Fibroblast of skin of abdomen (primary cell): ENCODE results near the gene VSX1.

Experiments used
- DNase-seq: peaks from one replicate; pipeline ENCODE4 v3.0.0-alpha.2; 2013

Gene VSX1

DNA sequence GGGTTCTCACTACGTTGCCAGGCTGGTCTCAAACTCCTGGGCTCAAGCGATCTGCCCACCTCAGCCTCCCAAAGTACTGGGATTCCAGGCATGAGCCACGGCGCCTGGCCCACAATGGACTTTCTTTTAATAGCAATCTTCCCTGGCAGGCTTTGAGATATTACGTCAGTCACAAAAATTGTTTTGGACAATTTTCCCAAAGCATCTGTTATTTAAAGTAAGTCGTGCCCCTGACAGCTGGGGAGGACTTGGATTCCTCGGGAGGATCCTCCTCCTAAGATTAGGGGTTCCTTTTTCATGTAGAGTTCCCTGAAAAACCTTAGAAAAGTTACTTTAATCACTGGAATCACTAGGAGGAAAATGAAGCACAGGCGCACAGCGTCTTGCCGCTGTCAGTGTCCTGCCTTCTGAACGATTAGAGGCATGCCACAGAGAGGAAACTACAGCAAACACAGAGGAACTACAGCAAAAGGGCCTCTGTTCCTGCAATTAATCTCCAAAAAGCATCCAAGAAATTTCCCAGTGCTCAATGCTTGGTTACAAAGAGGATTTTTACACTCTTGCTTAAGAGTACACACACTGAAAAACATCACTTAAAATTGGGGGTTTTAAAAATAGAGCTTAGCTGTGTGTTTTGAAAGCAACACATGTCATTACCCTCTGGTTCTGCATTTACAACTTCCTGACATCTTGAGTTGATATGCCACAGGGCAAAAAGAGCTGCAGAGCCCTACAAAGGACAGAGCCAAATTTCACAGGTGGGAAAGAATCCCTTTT, 28.5 kb downstream of the VSX1 start:
- DNase-seq = peak; percentile 57

DNA sequence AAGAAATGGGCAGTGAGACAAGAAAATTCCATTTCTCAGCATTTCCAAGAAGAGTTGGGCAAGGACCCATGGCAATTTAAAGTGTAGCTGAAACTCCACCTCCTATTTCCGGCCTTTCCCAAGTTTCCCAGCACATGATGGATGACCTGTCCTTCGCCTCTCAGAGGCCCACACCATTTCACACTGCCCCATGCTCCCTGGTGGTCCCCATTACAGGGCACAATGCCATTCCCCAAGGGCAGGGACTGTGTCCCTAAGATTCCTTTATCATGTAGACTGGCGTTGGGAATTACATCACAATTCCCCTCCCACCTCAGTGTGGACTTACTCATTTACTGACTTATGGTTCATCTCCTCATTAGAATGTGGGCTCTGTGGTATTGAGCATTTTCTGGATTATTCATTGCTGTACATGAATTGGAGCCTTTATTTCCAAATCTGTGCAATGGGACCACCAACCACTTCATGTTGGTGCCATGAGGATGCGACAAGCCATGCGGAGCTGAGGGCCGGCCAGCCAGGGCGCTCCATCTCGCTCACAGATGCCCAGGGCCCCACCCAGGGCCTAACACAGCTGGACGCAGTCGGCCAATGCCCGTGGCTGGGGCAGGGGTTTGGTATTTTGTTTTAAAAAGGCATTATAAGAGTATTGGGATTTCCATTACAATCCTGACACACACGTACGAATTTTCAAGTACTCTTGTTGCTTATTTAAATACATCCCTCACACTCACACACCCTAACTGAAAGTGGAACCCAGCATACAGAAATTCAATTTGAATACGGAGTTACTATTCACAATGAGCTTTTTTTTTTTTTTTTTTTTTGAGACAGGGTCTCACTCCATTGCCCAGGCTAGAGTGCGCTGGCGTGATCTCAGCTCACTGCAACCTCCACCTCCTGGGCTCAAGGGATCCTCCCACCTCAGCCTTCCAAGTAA, 29.4 kb downstream of the VSX1 start:
- no peak for DNase-seq

DNA sequence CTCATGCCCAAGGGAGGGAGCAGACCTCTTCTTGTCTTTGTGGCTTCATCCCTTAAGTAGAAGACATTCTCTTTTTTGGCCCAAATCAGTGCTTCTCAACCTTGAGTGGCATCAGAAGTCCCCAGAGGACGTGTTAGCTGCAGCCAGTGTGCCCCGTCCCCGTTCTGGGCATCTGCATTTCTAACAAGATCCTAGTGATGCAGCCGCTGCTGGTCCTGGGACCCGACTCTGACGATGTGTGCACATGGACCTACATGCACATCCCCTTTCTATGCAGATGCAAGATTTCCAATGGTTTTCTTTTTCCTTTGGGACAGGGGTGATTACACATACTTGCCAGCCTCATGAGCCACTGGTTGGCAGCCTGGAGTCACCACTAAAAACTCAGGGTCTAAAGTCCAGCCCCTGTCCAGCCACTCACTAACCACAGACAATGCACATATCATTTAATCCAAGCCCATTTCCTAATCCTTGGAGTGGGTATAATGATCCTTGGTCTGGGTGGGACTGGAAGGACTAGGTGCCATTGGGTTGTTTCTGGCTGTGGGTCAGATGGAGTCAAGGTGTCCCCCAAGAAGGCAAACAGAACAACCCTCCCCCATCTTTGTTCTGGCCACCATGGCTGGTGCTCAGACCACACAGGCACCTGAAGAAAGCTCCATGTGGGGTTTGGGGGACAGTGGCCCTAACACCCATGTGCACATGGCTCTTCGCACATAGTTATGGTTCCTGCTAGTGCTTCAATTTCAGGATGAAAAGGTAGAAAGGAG, 30.4 kb downstream of the VSX1 start:
- no peak for DNase-seq

DNA sequence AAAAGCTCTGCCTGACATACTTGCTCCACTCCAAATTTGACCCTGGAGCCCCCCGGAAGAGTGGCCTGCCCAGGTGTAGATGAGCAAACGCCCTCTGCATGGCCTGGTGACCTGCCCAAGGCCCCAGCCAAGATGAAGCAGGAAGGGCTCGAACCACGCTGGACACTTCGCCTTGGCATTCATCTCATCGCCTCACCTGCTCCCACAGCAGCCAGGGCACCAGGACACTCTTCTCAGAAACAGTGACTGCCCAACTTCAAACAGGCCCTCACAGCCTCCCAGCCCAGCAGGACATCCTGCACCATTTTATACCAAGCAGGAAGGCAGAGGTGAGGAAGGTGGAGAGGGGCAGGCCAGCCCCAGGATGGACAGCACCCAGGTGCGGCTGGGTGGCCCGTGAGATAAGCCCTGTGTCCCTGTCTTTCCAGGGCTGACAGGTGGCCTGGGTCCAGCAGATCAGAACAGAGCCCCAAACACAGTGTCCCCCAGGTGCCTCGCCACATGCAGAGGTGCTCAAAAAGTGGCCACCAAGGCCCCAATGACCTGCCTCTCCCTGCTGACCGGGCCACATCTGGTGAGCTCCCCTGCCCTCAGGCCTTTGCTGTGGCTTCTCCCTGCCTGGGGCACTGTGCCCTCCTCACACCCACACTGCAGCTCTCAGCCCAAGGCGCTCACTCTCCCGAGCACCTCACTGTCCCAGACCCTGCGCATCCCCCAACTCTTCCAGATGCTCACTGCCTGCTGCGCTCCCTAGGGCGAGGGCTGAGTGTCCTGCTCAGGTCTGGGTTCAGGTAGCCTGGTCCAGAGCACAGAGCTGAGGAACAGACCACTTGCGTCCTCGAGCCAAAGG, 31.2 kb downstream of the VSX1 start:
- no peak for DNase-seq

DNA sequence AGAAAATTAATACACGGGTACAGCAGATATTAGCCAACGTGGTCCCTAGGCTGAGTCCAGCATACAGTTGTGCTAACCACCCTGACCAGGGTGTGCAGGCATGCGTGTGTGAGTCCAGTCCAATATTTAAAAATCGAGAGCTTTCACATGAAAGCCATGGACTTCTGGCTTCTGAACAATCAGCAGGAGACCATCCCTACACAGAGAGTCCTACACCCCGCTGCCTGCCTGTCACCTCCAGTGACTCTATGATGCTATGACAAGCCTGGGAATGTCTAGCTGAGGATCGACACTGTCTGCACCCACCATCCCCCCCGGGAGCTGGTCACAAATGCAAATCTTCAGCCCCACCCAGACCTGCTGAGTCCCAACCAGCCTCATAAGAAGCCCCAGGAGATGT, 31.9 kb downstream of the VSX1 start:
- DNase-seq = no peak

DNA sequence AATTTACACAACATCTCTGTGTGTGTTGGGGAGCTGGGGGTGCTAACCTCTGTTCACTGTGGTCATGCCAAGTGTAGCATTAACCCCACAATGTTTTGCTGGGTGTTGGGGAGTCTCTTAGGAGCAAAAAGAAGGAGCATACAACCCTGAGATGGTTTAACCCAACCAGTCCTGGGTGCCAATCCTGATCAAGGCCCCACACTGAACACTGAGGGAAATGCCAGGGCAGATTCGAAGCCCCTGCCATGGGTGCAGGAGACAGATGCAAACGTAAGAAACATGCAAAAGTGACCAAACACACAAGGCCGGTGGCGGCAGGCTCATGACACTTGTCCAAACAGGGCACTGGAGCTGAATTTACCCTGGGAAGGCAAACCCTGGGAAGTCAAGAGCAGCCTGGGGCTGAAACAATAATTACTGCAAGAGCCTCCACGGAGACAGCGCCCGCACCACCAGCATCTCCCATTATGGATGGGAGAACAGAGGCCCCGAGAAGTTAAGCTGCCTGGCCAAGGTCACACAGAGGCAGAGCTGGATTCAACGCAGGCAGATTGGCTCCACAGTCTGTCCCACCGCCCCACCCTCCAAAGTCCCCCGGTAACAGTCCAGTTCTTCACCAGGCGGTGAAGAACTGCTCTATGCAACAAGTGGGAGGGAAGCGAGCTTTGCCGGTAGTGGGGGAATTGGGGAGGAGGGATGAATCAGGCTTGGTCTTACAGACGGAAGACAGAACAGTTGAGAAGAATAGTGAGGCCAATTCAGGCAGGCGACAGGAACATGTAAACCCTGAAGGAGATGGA, 32.5 kb downstream of the VSX1 start:
- DNase-seq = no peak

DNA sequence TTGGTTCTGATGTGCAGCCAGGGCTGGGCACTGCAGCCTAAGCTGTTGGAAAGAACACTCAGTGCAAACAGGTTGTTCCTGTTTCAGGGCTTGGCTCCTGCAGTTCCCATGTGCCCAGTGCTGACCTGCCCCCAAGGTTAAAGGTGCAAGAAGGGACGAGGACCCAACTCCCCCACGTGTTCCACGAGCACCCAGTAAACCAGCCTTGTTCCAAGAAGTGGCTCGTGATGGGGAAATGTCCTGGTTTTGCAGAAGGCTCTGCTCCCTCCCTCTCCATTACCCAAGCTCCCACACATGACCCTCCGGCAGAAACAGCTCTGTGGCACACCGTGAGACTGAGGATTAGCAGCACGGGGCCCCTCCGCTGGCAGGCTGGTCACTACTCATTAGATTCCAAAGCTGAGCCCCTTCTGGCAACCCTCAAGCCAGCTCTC, 33.4 kb downstream of the VSX1 start:
- DNase-seq = no peak

DNA sequence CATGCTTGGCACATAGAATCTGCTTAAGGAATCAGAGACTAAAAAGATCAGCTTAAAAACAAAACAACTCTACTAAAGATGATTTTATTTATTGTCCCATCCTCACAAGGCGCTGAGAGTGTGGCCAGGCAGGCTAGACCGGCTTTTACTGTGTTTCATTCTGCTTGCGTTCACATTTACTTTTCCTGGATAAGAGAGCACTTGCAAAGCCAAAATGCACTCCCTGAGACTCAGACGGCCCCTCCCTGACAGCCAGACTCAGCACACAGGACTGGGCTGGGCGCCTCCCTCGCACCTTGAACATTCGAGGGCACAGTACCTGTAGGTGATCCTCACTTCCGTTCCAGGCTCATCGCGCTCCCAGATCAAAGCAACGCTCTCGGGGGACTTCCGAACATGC, 34.2 kb downstream of the VSX1 start:
- DNase-seq = no peak

DNA sequence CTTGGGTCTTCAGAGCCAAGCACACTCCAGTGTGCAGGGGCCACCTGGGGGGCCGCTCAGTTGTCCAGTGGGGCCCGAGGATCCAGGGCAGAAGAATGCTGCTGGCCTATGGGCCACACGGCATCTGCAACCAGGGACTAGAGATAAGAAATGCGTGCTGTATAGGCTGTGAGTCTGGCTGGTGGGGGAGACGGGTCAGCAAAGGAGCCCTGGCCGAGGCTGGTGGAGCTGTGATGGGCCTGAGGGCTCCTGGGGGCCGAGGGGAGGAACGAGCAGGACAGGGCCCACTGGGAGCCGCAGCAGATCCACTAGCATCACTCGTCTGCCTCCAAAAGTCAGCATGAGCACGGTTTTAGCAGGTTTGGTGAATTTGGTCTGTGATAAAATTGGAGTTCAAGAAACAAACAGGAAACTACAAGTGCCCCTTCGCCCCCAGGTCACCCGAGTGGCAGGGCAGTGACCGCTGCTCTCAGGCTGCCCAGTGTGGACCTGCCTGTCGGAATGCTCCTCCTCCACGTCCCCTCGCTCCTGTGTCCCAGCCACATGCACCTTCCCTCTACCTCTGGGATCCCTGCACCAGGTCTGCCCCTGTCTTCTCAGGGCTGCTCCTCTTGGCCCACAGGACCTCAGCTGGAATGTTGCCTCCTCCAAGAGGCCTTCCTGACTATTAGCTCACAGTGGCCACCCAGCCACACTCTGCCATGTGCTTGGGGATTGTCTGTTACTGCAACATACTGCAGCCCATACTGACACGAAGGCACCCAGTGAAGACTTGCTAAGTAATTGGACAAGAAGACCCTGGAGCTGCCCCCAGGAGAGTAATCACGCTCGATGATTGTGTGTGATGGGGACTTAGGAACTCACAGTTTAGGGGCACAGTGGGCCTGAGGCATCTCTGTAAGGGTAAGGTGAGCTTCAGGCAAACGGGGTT, 34.9 kb downstream of the VSX1 start:
- DNase-seq = no peak

DNA sequence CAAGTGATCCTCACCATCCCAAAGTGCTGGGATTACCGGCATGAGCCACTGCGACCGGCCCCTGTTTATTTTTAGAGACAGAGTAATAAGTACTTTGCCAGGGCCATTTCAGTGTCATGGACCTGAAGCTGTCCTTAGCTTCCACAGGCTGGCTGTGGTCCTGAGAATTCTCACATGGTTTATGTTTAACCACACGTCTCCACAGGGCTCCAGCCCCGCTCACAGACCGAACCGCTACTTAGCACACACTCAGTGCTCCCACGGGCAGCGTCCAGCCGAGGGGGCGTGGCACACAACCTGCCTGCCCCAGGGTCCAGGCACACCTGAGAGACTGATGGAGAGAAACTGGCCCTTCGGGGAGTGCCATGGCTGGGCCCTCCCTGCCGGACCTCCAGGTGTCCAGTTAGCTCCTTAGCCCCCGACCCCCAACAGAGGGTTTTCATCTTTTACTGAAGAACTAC, 35.7 kb downstream of the VSX1 start:
- DNase-seq = no peak

DNA sequence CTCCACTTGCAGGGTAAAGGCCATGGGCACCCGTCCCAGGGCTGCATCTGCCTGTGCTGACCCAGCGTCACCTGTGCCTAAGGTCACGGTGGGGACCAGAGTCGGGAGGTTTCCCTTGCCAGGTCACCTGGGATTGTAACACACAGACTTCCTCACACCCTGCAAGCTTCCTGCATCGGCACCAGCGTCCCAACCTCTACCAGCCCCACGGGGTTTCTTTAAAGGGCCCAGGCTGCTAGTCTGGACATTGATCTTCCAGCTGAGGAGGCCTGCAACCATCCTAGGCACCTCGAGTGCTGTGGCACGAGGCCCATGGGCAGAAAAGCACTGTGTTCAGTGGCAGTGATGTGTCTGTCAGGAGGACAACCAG, 36.6 kb downstream of the VSX1 start:
- no peak for DNase-seq

DNA sequence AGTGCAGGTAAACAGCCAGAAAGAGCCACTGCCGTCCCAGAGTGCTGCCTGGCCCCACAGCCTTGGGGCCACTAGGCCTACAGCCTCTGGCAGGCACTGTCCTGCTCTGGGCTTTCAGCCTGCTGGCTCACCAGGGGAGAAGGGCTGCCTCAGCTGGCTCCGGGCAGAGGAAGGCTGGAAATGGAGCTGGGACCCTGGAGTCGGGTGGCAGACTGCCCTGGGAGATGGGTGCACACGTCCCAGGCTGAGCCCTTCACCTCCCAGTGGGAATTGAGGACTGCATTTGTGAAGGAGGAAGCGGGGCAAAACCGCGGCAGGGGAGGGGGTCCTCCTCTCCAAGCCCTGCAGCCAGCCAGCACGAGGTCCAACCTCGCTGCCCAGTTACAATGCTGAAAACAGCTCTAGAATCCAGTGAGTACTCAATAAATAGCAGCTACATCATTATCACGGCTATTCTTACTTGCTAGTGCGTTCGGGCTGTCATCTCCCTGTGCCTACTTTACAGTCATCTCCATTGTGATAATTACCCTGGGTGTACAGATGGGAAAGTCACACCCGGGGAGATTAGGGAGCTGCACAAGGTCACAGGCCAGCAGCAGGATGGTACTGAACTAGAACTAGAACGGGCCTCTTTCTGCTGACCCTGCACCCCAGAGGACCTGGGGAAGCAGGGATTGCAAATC, 37.1 kb downstream of the VSX1 start:
- no peak for DNase-seq

DNA sequence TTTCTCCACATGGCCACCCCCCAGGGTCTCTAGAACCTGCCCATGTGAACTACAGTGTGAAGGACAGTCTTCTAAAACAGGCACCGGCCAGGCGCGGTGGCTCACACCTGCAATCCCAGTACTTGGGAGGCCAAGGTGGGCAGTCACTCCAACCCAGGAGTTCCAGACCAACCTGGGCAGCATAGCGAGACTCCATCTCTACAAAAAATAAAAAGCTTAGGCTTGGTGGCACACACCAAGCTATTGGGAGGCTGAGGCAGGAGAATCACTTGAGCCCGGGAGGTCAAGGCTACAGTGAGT, 37.7 kb downstream of the VSX1 start:
- no peak for DNase-seq

DNA sequence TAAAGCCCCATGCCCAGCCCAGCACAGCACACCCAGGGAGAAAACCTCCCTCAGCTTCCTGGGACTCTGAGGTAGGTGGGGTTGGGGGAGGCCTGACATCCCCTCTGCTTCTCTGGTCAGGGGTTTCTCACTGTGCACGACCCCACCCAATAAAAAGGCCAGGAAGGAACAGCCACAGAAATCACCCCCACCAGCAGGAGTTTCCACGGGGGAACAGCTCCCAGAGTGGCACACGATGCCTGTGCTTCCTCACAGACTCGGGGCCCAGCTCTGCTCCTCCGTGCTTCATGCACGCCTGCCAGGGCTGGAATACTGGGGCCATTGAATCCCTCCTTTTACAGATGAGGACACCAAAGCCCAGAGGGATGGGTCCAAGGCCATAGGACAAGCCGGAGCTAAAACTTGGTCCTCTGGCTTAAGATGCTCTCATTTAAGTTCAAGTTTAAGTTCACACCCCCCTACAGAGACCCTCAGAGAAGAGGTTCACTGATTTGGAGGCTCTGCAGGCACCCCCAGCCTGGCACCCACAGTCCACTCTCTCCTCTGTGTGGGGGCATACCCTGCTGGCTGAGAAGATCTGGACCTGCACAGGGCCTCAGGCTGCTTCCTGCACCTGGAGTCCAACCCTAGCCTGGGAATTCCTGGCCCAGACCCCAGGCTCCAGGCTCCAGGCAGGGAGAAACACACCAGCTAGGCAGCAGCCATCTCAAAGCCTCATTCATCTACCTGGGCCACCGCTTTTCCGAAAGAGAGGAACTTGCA, 38.3 kb downstream of the VSX1 start:
- no peak for DNase-seq

DNA sequence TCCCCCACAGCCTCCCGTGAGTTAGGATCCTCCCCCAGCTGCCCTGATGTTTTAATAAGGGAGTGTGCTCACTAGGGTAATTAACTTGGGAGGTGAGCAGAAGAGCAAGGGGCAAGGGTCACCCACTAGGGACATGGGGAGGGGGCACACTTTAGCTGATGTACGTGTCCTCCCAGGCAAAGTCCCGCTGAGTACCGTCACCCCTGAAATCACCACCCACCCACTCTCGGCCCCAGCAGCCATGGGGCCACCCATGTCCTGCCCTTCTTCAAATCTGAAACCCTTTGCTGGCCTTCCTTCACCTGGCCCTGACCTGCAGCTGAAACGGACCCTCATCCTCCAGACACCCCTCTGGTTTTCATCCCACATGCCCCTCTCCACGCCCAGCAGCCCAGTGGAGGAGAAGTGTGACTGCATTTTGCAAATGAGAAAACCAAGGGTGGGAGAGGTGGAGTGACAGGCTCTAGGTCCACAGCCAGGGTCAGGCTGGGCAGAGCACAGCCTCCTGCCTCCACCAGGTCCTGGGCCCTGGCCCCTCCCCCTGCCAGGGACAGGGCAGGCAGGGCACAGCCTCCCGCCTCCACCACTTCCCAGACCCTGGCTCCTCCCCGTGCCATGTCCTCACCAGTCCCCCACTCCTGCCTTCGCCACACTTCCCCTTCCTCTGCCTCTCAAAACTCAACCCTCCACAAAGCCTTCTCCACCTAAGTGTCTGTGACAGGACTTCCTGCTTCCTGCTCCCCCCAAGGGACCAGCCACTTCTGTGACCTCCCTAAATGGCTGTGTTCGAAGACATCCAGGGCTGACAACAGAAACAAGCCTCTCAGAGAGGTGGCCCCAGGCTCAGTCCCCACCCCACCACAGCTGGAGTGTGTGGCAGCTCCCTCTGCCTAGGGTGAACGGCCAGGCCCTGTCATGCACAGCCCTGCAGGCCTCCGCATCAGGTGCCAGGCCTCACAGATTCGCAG, 39.1 kb downstream of the VSX1 start:
- DNase-seq = no peak

DNA sequence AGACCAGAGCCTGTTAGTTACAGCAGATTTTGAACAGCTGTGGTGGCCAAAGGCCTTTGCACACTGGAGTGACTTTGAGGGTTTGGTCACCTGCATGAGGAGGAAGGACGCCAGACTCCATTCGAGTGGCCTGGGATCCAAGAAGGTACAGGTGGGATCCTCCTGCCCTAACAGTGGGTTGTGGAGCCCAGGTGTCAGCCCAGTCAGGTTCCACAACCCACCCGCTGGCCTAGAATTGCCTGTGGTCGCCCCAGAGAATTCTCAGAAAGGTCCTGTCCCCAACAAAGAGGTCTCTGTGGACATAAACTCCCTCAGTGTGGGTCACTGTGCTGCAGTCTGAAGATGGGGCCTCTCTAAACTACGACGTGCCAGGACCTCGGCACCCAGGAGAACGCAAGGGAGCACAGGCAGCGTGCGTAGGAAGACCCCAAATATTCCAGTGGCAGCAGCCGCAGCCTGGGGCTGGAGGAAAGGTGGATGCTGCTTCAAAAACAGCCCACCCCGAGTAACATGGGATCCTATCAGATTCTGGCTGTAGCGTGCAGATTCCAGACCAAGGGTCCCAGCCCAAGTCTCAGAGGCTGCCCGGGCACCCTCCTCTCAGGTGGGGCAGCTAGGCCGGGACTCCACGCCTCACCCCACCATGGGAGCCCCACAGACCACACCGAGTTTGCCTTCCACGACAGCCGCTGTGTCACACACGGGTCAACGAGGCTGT, 40.0 kb downstream of the VSX1 start:
- DNase-seq = no peak

DNA sequence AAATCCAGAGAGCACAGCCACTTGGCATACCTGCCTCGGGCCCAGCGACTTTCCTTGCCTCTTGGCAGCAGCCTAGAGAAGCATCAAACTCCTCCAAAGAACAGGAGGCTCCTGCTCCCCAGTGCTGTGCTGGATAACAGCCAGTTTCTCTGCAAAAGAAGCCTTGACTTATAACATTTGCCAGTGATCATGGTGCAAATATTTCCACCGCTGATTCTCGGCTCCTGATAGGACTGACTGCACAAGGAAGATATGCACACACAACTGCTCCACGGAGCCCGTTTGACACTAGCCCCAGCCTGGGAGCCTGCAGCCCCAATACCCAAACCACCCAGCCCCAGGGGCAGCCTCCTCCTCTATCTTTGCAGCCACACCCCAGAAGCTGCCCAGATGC, 41.5 kb downstream of the VSX1 start:
- peak; percentile 57 for DNase-seq
